ENCODE measurements around the gene BABAM1. TPM values are rescaled to one million over a fixed set of nuclear protein-coding genes. Genes with fewer than 3 reads are reported as not detected.
A peak's percentile ranks its signal among the peaks of the same experiment; 100 is the strongest.

BABAM1 gene
- total RNA-seq, 1 donor from 2014 or later, result 59.7 TPM

- no peaks in the 10 kb centered on the region for H3K36me3 ChIP-seq
- peaks cover 22% of the 10 kb centered on the region for H3K4me1 ChIP-seq
- DNase-seq (ENCODE audit: extremely low spot score in 2 of 2), result peak in 1 of 2 donors; percentile 98
- intact Hi-C loops (cut with DNase I), result no loop called here
- TF ChIP-seq POLR2A (IDR thresholded peaks at IDR 0.05), result peak in 1 of 2 donors; percentile 81
- no peak for TF ChIP-seq CTCF (IDR thresholded peaks at IDR 0.05)
- peak; percentile 85 to 93 for TF ChIP-seq POLR2AphosphoS5 (IDR thresholded peaks at IDR 0.05; ENCODE audit: insufficient read depth in 1 of 2, low read depth in 1 of 2)
- peak within 1 kb of the TSS; percentile 91 for H3K27ac ChIP-seq
- no peaks in the 10 kb centered on the region for H3K27me3 ChIP-seq
- H3K4me3 ChIP-seq, result peak within 1 kb of the TSS; percentile 64 to 68
- H3K9me3 ChIP-seq, result no peaks in the 10 kb centered on the region
These were observed 41.0 kb upstream of the BABAM1 start, which contains the start of gene OCEL1 for GRCh38 chr19:17226002-17226933. OCEL1 (plus strand) TSS chr19:17226226; CDS start chr19:17226248, 22 bp downstream.

- Histone ChIP-seq H3K4me3 (no peak overlapping the region), H3K27ac (peak overlapping the region; percentile 91), H3K36me3 (peaks cover 0 to 12% of the 10 kb centered on the region in 2 donors), H3K9me3 (no peaks in the 10 kb centered on the region), H3K4me1 (peaks cover 22% of the 10 kb centered on the region), H3K27me3 (no peaks in the 10 kb centered on the region)
- intact Hi-C loops (cut with DNase I), result no loop called here
- TF ChIP-seq CTCF (IDR thresholded peaks at IDR 0.05), result no peak
- TF ChIP-seq POLR2AphosphoS5 (IDR thresholded peaks at IDR 0.05; ENCODE audit: insufficient read depth in 1 of 2, low read depth in 1 of 2), result no peak
- TF ChIP-seq POLR2A (IDR thresholded peaks at IDR 0.05), result no peak
- DNase-seq (ENCODE audit: extremely low spot score in 2 of 2), result no peak
These were observed 39.4 kb upstream of the BABAM1 start for GRCh38 chr19:17227798-17228367.

GRCh38 chr19:17229890-17230289 is 37.4 kb upstream of the BABAM1 start:
- TF ChIP-seq POLR2AphosphoS5 (IDR thresholded peaks at IDR 0.05; ENCODE audit: insufficient read depth in 1 of 2, low read depth in 1 of 2), result no peak
- TF ChIP-seq CTCF (IDR thresholded peaks at IDR 0.05), result no peak
- no peak for TF ChIP-seq POLR2A (IDR thresholded peaks at IDR 0.05)
- Histone ChIP-seq H3K4me3 (no peak overlapping the region), H3K27me3 (no peaks in the 10 kb centered on the region), H3K9me3 (no peaks in the 10 kb centered on the region), H3K4me1 (peaks cover 29% of the 10 kb centered on the region), H3K27ac (no peak overlapping the region), H3K36me3 (peaks cover 0 to 13% of the 10 kb centered on the region in 2 donors)
- intact Hi-C loops (cut with DNase I), result no loop called here
- no peak for DNase-seq (ENCODE audit: extremely low spot score in 2 of 2)

GRCh38 chr19:17232258-17232657 is 35.0 kb upstream of the BABAM1 start:
- TF ChIP-seq POLR2AphosphoS5 (IDR thresholded peaks at IDR 0.05; ENCODE audit: insufficient read depth in 1 of 2, low read depth in 1 of 2) (no peak), CTCF (IDR thresholded peaks at IDR 0.05) (no peak)
- Histone ChIP-seq H3K4me1 (peaks cover 37% of the 10 kb centered on the region), H3K36me3 (peaks cover 0 to 13% of the 10 kb centered on the region in 2 donors), H3K9me3 (no peaks in the 10 kb centered on the region), H3K27me3 (no peaks in the 10 kb centered on the region), H3K4me3 (no peak overlapping the region), H3K27ac (no peak overlapping the region)
- no peak for DNase-seq (ENCODE audit: extremely low spot score in 2 of 2)
- intact Hi-C loops (cut with DNase I), result no loop called here

Data from vagina (tissue), 2 donors.